ENCODE results near the gene CKS1B.

GRCh38 chr1:155001425-155001674, 26.9 kb downstream of the CKS1B start:
- no peak for TF ChIP-seq ETV5 (CRISPR knock-in tag; IDR thresholded peaks at IDR 0.05; ENCODE audit: low read depth)
- no peak for TF ChIP-seq FOXM1 (IDR thresholded peaks at IDR 0.05; ENCODE audit: low read depth)
- no peak for TF ChIP-seq FOXM1 (CRISPR knock-in tag; IDR thresholded peaks at IDR 0.05; ENCODE audit: low read depth)
- 0 out of 2 replicates have a peak, but pooled peaks have one; percentile 9 for TF ChIP-seq TEAD4 (IDR thresholded peaks at IDR 0.05; ENCODE audit: low read length)
- TF ChIP-seq TEAD4 (CRISPR knock-in tag; IDR thresholded peaks at IDR 0.05; ENCODE audit: borderline replicate concordance), result no peak
- TF ChIP-seq JUNB (CRISPR knock-in tag; conservative IDR thresholded peaks at IDR 0.05), result no peak
